ENCODE data around the gene RND1.
A peak's percentile ranks its signal among the peaks of the same experiment; 100 is the strongest.

Gene RND1

GRCh38 chr12:48827513-48828096 is 38.1 kb downstream of the RND1 start:
- no peak for DNase-seq (ENCODE audit: low read depth)

GRCh38 chr12:48827026-48827425 is 38.6 kb downstream of the RND1 start:
- DNase-seq (ENCODE audit: low read depth) = no peak

GRCh38 chr12:48826209-48826855 is 39.3 kb downstream of the RND1 start:
- no peak for DNase-seq (ENCODE audit: low read depth)

- DNase-seq (ENCODE audit: low read depth) = no peak
Measured at GRCh38 chr12:48824905-48825304, 40.8 kb downstream of the RND1 start.

GRCh38 chr12:48824112-48824511 is 41.6 kb downstream of the RND1 start:
- DNase-seq (ENCODE audit: low read depth) = no peak

GRCh38 chr12:48823281-48823680 is 42.4 kb downstream of the RND1 start:
- DNase-seq (ENCODE audit: low read depth) = no peak

GRCh38 chr12:48822711-48823110 is 43.0 kb downstream of the RND1 start:
- no peak for DNase-seq (ENCODE audit: low read depth)

GRCh38 chr12:48822139-48822538 is 43.5 kb downstream of the RND1 start:
- no peak for DNase-seq (ENCODE audit: low read depth)

GRCh38 chr12:48819986-48820725 is 45.5 kb downstream of the RND1 start:
- no peak for DNase-seq (ENCODE audit: low read depth)

GRCh38 chr12:48818831-48819590 is 46.7 kb downstream of the RND1 start:
- DNase-seq (ENCODE audit: low read depth) = no peak

- DNase-seq (ENCODE audit: low read depth) = peak; percentile 22
Measured at GRCh38 chr12:48817873-48818830, 47.5 kb downstream of the RND1 start, which contains the start of gene CACNB3. Gene CACNB3, plus strand, starts transcription at chr12:48818496. Its CDS starts 434 bp downstream, at chr12:48818930.

- DNase-seq (ENCODE audit: low read depth) = no peak
Measured at GRCh38 chr12:48816143-48816854, 49.4 kb downstream of the RND1 start.

GRCh38 chr12:48815126-48816110 is 50.3 kb downstream of the RND1 start:
- peak; percentile 83 for DNase-seq (ENCODE audit: low read depth)

GRCh38 chr12:48814262-48815125 is 51.2 kb downstream of the RND1 start:
- peak; percentile 79 for DNase-seq (ENCODE audit: low read depth)

- DNase-seq (ENCODE audit: low read depth) = no peak
Measured at GRCh38 chr12:48813465-48814261, 52.0 kb downstream of the RND1 start.

GRCh38 chr12:48812389-48812788 is 53.3 kb downstream of the RND1 start:
- no peak for DNase-seq (ENCODE audit: low read depth)

- no peak for DNase-seq (ENCODE audit: low read depth)
Measured at GRCh38 chr12:48811437-48812090, 54.1 kb downstream of the RND1 start.
